Immature natural killer cell (primary cell): ENCODE data around the gene HES2. TPM values are rescaled to one million over a fixed set of nuclear protein-coding genes. Genes with fewer than 3 reads are reported as not detected.
A peak's percentile ranks its signal among the peaks of the same experiment; 100 is the strongest.
"Not testable (repeated sequence)": the region's sequence is repeated elsewhere in the genome, so short reads cannot be mapped to it uniquely, and the experiment has no call there.

Experiments used
- DNase-seq, 3 donors: peaks; one replicate each; pipeline ENCODE4 v3.0.0; 2022; ENCODE audit warnings: mixed read lengths in 1 of 3
- H3K27ac Mint-ChIP-seq, 6 donors: one replicate each; pipeline ENCODE4 v1.8.0; 2020; ENCODE audit warnings: mixed read lengths in 6 of 6, mild to moderate bottlenecking in 5 of 6, inconsistent platforms in 4 of 6, moderate library complexity in 3 of 6
- H3K27me3 Mint-ChIP-seq, 3 donors: one replicate each; pipeline ENCODE4 v1.8.0; 2020 to 2021; ENCODE audit warnings: low read depth in 3 of 3, mild to moderate bottlenecking in 3 of 3, mixed read lengths in 3 of 3, moderate library complexity in 3 of 3, inconsistent platforms in 1 of 3
- H3K36me3 Mint-ChIP-seq, 3 donors: one replicate each; pipeline ENCODE4 v1.8.0; 2020; ENCODE audit warnings: mixed read lengths in 3 of 3, inconsistent platforms in 2 of 3, mild to moderate bottlenecking in 2 of 3
- H3K4me1 Mint-ChIP-seq, 2 donors: one replicate each; pipeline ENCODE4 v1.8.0; 2020; ENCODE audit warnings: inconsistent platforms in 2 of 2, mild to moderate bottlenecking in 2 of 2, mixed read lengths in 2 of 2, moderate library complexity in 1 of 2
- H3K4me3 Mint-ChIP-seq, 5 donors: one replicate each; pipeline ENCODE4 v1.8.0; 2020; ENCODE audit warnings: mild to moderate bottlenecking in 5 of 5, mixed read lengths in 5 of 5, inconsistent platforms in 3 of 5, moderate library complexity in 3 of 5
- H3K9me3 Mint-ChIP-seq, 6 donors: one replicate each; pipeline ENCODE4 v1.8.0; 2020; ENCODE audit warnings: mild to moderate bottlenecking in 6 of 6, mixed read lengths in 6 of 6, inconsistent platforms in 4 of 6, moderate library complexity in 3 of 6
- polyA plus RNA-seq, 3 donors: library from polyadenylated mRNA; unstranded; fragments of 300-500 nt; fragmentation: Illumina TruSeq; gene quantifications; one replicate each; pipeline ENCODE4 v1.2.3, GENCODE V29; 2021

Gene HES2
- polyA plus RNA-seq, 3 donors from 2014 or later, result not detected

GRCh38 chr1:6461538-6462411 is 42.1 kb upstream of the HES2 start:
- DNase-seq, result no peak
- peaks cover 0 to 9% (median 3%) of the 10 kb centered on the region in 3 donors for H3K36me3 Mint-ChIP-seq
- peak overlapping the region in 5 of 6 donors; percentile 59 to 89 (median 79) for H3K27ac Mint-ChIP-seq
- peaks cover 5 to 16% (median 9%) of the 10 kb centered on the region in 3 donors for H3K27me3 Mint-ChIP-seq
- H3K4me3 Mint-ChIP-seq, result peak overlapping the region in 4 of 5 donors; percentile 21 to 67 (median 48)
- no peaks in the 10 kb centered on the region for H3K9me3 Mint-ChIP-seq
- peaks cover 16 to 36% of the 10 kb centered on the region in 2 donors for H3K4me1 Mint-ChIP-seq

GRCh38 chr1:6461051-6461530 is 41.4 kb upstream of the HES2 start:
- Mint-ChIP-seq H3K4me3 (peak overlapping the region; percentile 77 to 85 (median 83)), H3K36me3 (peaks cover 0 to 9% (median 3%) of the 10 kb centered on the region in 3 donors), H3K27me3 (peaks cover 9 to 18% (median 14%) of the 10 kb centered on the region in 3 donors), H3K9me3 (no peaks in the 10 kb centered on the region), H3K4me1 (peaks cover 16 to 36% of the 10 kb centered on the region in 2 donors), H3K27ac (peak overlapping the region; percentile 68 to 92 (median 86))
- no peak for DNase-seq

DNA sequence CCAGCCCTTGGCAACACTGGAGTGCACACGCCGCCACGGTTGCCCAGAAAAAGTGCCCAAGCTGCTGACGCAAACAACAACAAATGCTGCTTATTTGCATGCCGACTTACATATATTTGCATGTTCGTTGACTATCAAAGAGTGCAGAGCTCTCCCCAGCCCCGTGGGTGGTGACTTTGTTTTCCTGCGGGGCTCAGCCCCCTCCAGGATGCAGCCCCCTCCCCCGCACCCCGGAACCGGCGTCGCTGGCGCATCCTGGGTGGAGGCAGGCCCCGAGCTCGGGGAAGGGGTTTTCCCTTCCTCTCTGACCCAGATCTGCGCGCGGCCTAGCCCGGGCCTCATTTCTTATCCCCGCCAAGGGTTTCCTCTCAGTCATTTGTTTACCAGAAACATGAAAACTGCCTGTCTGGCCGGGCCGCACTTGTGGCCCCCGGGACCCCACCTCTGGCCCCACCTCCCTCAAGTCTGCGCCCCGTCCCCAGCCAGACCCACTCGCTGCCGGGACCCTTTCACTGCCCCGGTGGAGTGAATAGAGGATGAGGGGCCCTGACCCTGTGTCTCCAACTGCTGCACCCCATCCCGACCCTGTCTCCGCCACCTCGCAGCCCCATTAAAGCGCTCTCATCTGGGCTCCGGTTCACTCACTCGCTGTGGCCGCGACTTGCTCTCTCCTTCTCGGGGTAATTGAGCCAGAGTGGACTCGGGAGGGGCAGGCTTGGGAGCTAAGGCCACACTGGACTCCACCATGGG is 40.8 kb upstream of the HES2 start:
- Mint-ChIP-seq H3K4me3 (peak overlapping the region; percentile 77 to 85 (median 83)), H3K4me1 (peaks cover 16 to 36% of the 10 kb centered on the region in 2 donors)
- peak; percentile 57 to 73 (median 69) for DNase-seq

DNA sequence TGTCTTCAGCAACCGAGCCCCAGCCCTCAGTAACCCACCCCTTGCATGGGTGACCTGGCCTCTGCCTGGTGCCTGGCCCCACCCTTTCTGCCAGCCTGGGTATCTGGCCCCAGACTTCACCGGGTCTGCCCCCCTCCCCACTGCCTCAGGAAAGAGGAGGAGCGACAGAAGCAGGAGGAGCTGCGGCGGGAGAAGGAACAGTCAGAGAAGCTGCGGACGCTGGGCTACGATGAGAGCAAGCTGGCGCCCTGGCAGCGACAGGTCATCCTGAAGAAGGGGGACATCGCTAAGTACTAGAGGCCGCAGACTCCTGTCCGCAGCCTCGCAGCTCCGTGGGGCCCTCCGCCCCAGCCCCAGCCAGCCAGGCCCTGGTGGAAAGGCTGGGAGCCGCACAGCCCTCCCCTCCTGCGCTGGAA is 40.1 kb upstream of the HES2 start:
- Mint-ChIP-seq H3K4me1 (peaks cover 16 to 34% of the 10 kb centered on the region in 2 donors), H3K36me3 (peaks cover 0 to 9% (median 3%) of the 10 kb centered on the region in 3 donors), H3K9me3 (no peaks in the 10 kb centered on the region), H3K27me3 (peaks cover 9 to 18% (median 14%) of the 10 kb centered on the region in 3 donors), H3K27ac (peak overlapping the region; percentile 58 to 92 (median 86)), H3K4me3 (peak overlapping the region; percentile 77 to 85 (median 83))
- peak in 2 of 3 donors; percentile 15 to 26 for DNase-seq

More for the DNA sequence above, 40.8 kb upstream of the HES2 start:
- no peaks in the 10 kb centered on the region for H3K9me3 Mint-ChIP-seq
- peak overlapping the region; percentile 68 to 92 (median 86) for H3K27ac Mint-ChIP-seq
- peaks cover 9 to 18% (median 14%) of the 10 kb centered on the region in 3 donors for H3K27me3 Mint-ChIP-seq
- H3K36me3 Mint-ChIP-seq, result peaks cover 0 to 9% (median 3%) of the 10 kb centered on the region in 3 donors

- no peaks in the 10 kb centered on the region for H3K36me3 Mint-ChIP-seq
- no peak for DNase-seq
- H3K27me3 Mint-ChIP-seq, result peaks cover 10 to 19% (median 17%) of the 10 kb centered on the region in 3 donors
- H3K4me1 Mint-ChIP-seq, result peaks cover 12 to 19% of the 10 kb centered on the region in 2 donors
- H3K4me3 Mint-ChIP-seq, result no peak overlapping the region
- no peaks in the 10 kb centered on the region for H3K9me3 Mint-ChIP-seq
- no peak overlapping the region for H3K27ac Mint-ChIP-seq
These were observed 37.2 kb upstream of the HES2 start for GRCh38 chr1:6456800-6457466.

- DNase-seq, H3K36me3 Mint-ChIP-seq, H3K4me3 Mint-ChIP-seq, H3K9me3 Mint-ChIP-seq, H3K27ac Mint-ChIP-seq: not testable (repeated sequence)
- H3K4me1 Mint-ChIP-seq, result peaks cover 11 to 16% of the 10 kb centered on the region in 2 donors
- H3K27me3 Mint-ChIP-seq, result peaks cover 10 to 17% (median 17%) of the 10 kb centered on the region in 3 donors
These were observed 36.2 kb upstream of the HES2 start for GRCh38 chr1:6455752-6456520.

- Mint-ChIP-seq H3K27me3 (peaks cover 12 to 22% (median 12%) of the 10 kb centered on the region in 3 donors), H3K4me3 (no peak overlapping the region), H3K4me1 (peaks cover 2 to 8% of the 10 kb centered on the region in 2 donors), H3K36me3 (no peaks in the 10 kb centered on the region), H3K9me3 (no peaks in the 10 kb centered on the region), H3K27ac (no peak overlapping the region)
- no peak for DNase-seq
These were observed 35.4 kb upstream of the HES2 start for GRCh38 chr1:6454856-6455751.

DNA sequence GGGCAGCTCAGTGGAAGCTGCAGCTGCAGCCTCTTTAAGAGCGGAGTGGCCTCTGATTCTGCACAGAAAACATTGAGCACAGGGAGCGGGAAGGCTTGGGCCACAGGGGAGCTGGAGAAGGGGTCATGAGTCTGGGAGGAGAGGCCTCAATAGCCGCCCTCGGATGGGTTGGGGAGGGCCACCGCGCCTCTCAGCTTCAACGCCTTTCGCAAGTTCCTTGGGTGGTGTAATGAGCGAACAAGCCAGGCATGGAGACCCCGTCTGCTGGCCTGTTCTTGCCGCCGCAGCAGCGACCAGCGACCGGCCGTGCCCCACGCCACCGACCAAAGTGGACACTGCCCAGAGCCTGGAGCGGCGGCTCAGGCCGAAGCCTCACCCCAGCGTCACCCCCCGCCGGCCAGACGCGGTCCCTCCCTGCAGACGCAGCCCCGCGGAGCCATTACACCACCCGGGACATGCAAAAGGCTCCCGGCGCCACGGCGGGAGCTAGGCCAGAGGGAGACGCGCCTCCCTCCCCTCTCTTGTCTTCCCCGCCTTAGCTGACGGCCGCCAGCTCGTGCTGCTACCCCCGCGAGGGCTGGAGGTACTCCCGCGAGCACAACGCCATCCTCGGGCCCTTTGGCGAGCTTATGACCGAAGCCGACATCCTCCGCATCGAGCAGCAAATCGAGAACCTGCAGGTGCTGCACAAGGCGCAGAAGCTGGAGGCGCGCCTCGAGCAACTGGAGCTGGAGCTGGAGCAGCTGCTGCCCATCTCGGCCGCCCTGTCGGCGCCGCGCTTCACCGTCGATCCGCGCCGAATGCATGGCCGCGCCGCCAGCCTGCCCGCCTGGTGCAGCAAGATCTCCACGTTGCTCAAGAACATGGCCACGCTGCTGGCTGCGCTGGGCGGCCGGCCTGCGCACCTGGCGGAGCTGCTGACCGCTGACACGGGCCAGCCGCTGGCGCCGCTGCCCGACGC is 34.5 kb upstream of the HES2 start:
- H3K27ac Mint-ChIP-seq, H3K4me3 Mint-ChIP-seq, H3K4me1 Mint-ChIP-seq, H3K9me3 Mint-ChIP-seq, H3K36me3 Mint-ChIP-seq, DNase-seq: not testable (repeated sequence)
- H3K27me3 Mint-ChIP-seq, result peaks cover 17 to 25% (median 18%) of the 10 kb centered on the region in 3 donors

DNA sequence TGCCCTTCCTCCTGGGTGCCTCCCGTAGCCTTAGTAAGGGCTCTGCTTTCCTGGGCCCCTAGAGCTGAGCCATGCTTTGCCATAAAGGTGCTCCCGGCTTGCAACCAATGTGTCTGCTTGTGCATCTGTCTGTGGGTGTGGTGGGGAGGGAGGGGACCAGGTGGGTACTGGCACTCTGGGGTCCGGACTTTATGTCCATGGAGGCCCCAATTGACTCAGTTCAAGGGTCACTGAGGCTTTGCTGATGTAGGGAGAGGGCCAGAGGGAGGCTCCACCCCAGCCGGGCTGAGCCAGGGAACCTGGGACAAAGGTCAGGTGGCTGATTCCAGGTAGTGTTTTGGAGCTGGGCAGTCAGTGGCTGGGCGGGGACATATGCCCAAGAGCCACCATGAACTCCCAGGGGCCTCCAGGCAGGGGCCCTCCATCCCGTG is 31.2 kb upstream of the HES2 start:
- H3K9me3 Mint-ChIP-seq, result peaks cover 0 to 4% (median 0%) of the 10 kb centered on the region in 6 donors
- H3K4me3 Mint-ChIP-seq, result no peak overlapping the region
- H3K27ac Mint-ChIP-seq, result no peak overlapping the region
- peaks cover 17 to 22% (median 18%) of the 10 kb centered on the region in 3 donors for H3K27me3 Mint-ChIP-seq
- H3K36me3 Mint-ChIP-seq, result no peaks in the 10 kb centered on the region
- no peak for DNase-seq
- H3K4me1 Mint-ChIP-seq, result peaks cover 0 to 7% of the 10 kb centered on the region in 2 donors

DNA sequence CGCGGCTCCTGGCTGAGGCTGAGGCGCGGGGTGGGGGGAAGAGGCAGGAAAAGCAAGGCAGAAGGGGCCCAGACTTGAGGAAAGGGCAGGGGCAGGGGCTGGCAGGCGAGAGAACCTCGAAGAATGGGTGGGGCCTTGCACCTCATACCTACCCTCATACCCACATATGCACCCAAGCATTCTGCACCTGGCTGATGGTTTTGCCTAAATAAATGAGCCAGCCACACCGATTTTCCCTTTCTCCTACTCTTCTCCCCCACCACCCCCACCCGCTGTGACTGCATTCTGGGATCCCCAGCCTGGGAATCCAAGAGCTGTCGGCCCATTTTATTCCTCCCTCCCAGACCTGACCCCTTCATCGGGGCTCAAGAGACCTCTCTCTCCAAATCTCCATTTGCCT is 30.8 kb upstream of the HES2 start:
- not testable (repeated sequence) for H3K36me3 Mint-ChIP-seq, H3K27ac Mint-ChIP-seq, H3K4me1 Mint-ChIP-seq, H3K4me3 Mint-ChIP-seq, DNase-seq, H3K9me3 Mint-ChIP-seq
- peaks cover 17 to 22% (median 18%) of the 10 kb centered on the region in 3 donors for H3K27me3 Mint-ChIP-seq

DNA sequence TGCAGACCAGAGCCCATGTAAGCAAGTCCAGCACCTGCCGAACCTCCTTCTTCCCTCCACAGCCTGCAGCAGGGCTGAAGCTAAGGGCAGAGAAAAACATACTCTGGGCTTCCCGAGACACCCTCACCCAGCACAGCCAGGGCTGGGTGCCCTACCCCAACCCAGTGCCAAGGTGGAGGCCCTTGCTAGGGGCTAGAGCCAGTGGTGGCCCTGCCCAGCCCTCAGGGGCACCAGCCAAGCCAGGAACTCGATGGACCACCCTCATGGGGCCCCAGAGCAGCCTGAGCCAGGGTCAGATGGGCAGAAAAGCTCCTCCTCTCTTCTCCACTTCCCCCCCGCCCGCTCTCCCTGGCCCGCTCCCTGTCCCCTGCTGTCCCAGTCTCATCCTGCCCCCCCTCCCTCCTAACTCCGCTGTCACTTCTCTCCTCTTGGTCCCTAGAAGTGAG is 30.3 kb upstream of the HES2 start:
- peak overlapping the region in 1 of 5 donors; percentile 9 for H3K4me3 Mint-ChIP-seq
- no peaks in the 10 kb centered on the region for H3K36me3 Mint-ChIP-seq
- peaks cover 0 to 7% of the 10 kb centered on the region in 2 donors for H3K4me1 Mint-ChIP-seq
- no peak overlapping the region for H3K27ac Mint-ChIP-seq
- H3K9me3 Mint-ChIP-seq, result peaks cover 0 to 4% (median 0%) of the 10 kb centered on the region in 6 donors
- no peak for DNase-seq
- peaks cover 17 to 24% (median 19%) of the 10 kb centered on the region in 3 donors for H3K27me3 Mint-ChIP-seq
